H9 (cell line): ENCODE data around the gene NTRK3. TPM values are rescaled to one million over a fixed set of nuclear protein-coding genes. Genes with fewer than 3 reads are reported as not detected.

Source experiments
- DNase-seq: peaks from one replicate; pipeline ENCODE4 v3.0.0-alpha.2; 2017
- H2AFZ ChIP-seq: one replicate; pipeline ENCODE4 v1.6.1; 2013; ENCODE audit warnings: mild to moderate bottlenecking, low read length, control low read depth, moderate library complexity
- H2AK5ac ChIP-seq: 2 replicates; pipeline ENCODE4 v1.6.1; 2013; ENCODE audit warnings: low read length, control low read depth, mixed read lengths; ENCODE audit not compliant: insufficient read length
- H2BK120ac ChIP-seq: one replicate; pipeline ENCODE4 v1.6.1; 2013; ENCODE audit warnings: low read depth, mild to moderate bottlenecking, low read length, control low read depth, inconsistent platforms; ENCODE audit not compliant: poor library complexity, severe bottlenecking
- H2BK12ac ChIP-seq: 2 replicates; pipeline ENCODE4 v1.6.1; 2013; ENCODE audit warnings: low read length, control low read depth, mixed read lengths, low read depth; ENCODE audit not compliant: insufficient read length
- H2BK15ac ChIP-seq: 2 replicates; pipeline ENCODE4 v1.6.1; 2013; ENCODE audit warnings: low read depth, low read length, control low read depth
- H2BK20ac ChIP-seq: one replicate; pipeline ENCODE4 v1.6.1; 2013; ENCODE audit warnings: low read depth, mild to moderate bottlenecking, low read length, control low read depth, inconsistent platforms; ENCODE audit not compliant: poor library complexity, severe bottlenecking
- H2BK5ac ChIP-seq: 2 replicates; pipeline ENCODE4 v1.6.1; 2013; ENCODE audit warnings: low read length, control low read depth, mixed read lengths; ENCODE audit not compliant: insufficient read length
- H3K14ac ChIP-seq: 2 replicates; pipeline ENCODE4 v1.6.1; 2013; ENCODE audit warnings: low read length, control low read depth; ENCODE audit not compliant: insufficient read depth
- H3K18ac ChIP-seq: 2 replicates; pipeline ENCODE4 v1.6.1; 2013; ENCODE audit warnings: low read depth, mild to moderate bottlenecking, mixed read lengths, low read length, control low read depth; ENCODE audit not compliant: insufficient read length
- H3K23ac ChIP-seq: 2 replicates; pipeline ENCODE4 v1.6.1; 2013; ENCODE audit warnings: low read length, control low read depth, mixed read lengths, low read depth; ENCODE audit not compliant: insufficient read length
- H3K23me2 ChIP-seq: 2 replicates; pipeline ENCODE4 v1.6.1; 2013; ENCODE audit warnings: low read depth, mild to moderate bottlenecking, mixed read lengths, low read length, control low read depth; ENCODE audit not compliant: insufficient read length, poor library complexity, severe bottlenecking
- H3K27ac ChIP-seq: 2 replicates; pipeline ENCODE4 v1.5.1; 2013; ENCODE audit warnings: low read length, control low read depth, mixed read lengths, low read depth; ENCODE audit not compliant: insufficient read length
- H3K27me3 ChIP-seq: 2 replicates; pipeline ENCODE4 v1.6.1; 2013; ENCODE audit warnings: low read length, control low read depth, inconsistent platforms; ENCODE audit not compliant: insufficient read depth
- H3K4ac ChIP-seq: 2 replicates; pipeline ENCODE4 v1.6.1; 2013; ENCODE audit warnings: low read depth, mild to moderate bottlenecking, control low read depth, inconsistent platforms, low read length, moderate library complexity
- H3K4me1 ChIP-seq: 2 replicates; pipeline ENCODE4 v1.6.1; 2013; ENCODE audit warnings: low read length, control low read depth, inconsistent platforms; ENCODE audit not compliant: insufficient read depth
- H3K4me2 ChIP-seq: 2 replicates; pipeline ENCODE4 v1.6.1; 2013; ENCODE audit warnings: low read length, control low read depth, mixed read lengths; ENCODE audit not compliant: insufficient read length, insufficient read depth
- H3K56ac ChIP-seq: 2 replicates; pipeline ENCODE4 v1.6.1; 2013; ENCODE audit warnings: low read depth, mild to moderate bottlenecking, mixed read lengths, low read length, control low read depth; ENCODE audit not compliant: insufficient read length
- H3K79me1 ChIP-seq: 2 replicates; pipeline ENCODE4 v1.6.1; 2013; ENCODE audit warnings: low read depth, mild to moderate bottlenecking, moderate library complexity, low read length, control low read depth, inconsistent platforms; ENCODE audit not compliant: insufficient read depth, poor library complexity, severe bottlenecking
- H3K79me2 ChIP-seq: 2 replicates; pipeline ENCODE4 v1.6.1; 2013; ENCODE audit warnings: low read length, control low read depth, inconsistent platforms; ENCODE audit not compliant: insufficient read depth
- H3K9ac ChIP-seq: 2 replicates; pipeline ENCODE4 v1.6.1; 2013; ENCODE audit warnings: low read length, control low read depth, mixed read lengths; ENCODE audit not compliant: insufficient read length; ENCODE audit errors: extremely low read depth
- H3K9me3 ChIP-seq: one replicate; pipeline ENCODE4 v1.6.1; 2013; ENCODE audit warnings: low read depth, low read length, inconsistent platforms; ENCODE audit not compliant: control insufficient read depth
- H3T11ph ChIP-seq: one replicate; pipeline ENCODE4 v1.6.1; 2013; ENCODE audit warnings: mild to moderate bottlenecking, low read length, control low read depth, inconsistent platforms
- H4K20me1 ChIP-seq: one replicate; pipeline ENCODE4 v1.6.1; 2013; ENCODE audit not compliant: control insufficient read depth, insufficient read length, insufficient read depth
- H4K5ac ChIP-seq: 2 replicates; pipeline ENCODE4 v1.6.1; 2013; ENCODE audit warnings: low read depth, mild to moderate bottlenecking, mixed read lengths, low read length, control low read depth; ENCODE audit not compliant: insufficient read length
- H4K8ac ChIP-seq: replicated peaks from 2 replicates; pipeline ENCODE4 v1.6.1; 2013; ENCODE audit warnings: low read length, control low read depth, mixed read lengths, low read depth; ENCODE audit not compliant: insufficient read length
- H4K91ac ChIP-seq: 2 replicates; pipeline ENCODE4 v1.6.1; 2013; ENCODE audit warnings: low read depth, mild to moderate bottlenecking, moderate library complexity, mixed read lengths, low read length, control low read depth; ENCODE audit not compliant: insufficient read length
- H3K27ac Mint-ChIP-seq, 3 experiments: 2 replicates in 2 of 3; 3 replicates in 1 of 3; pipeline ENCODE4 v1.8.0; 2020 to 2021; ENCODE audit warnings: mixed read lengths in 3 of 3, mild to moderate bottlenecking in 1 of 3, moderate library complexity in 1 of 3
- H3K27me3 Mint-ChIP-seq: 2 replicates; pipeline ENCODE4 v1.8.0; 2021; ENCODE audit warnings: low read depth, mild to moderate bottlenecking, moderate library complexity, mixed read lengths
- H3K36me3 Mint-ChIP-seq, 3 experiments: 2 replicates in 2 of 3; 3 replicates in 1 of 3; pipeline ENCODE4 v1.8.0; 2020 to 2021; ENCODE audit warnings: low read depth in 3 of 3, mixed read lengths in 3 of 3; ENCODE audit not compliant: insufficient read depth in 1 of 3
- H3K4me1 Mint-ChIP-seq, 2 experiments: 2 replicates each; pipeline ENCODE4 v1.8.0; 2020; ENCODE audit warnings: mixed read lengths in 2 of 2
- H3K4me3 Mint-ChIP-seq, 2 experiments: 2 replicates in 1 of 2; 3 replicates in 1 of 2; pipeline ENCODE4 v1.8.0; 2020 to 2021; ENCODE audit warnings: mild to moderate bottlenecking in 2 of 2, mixed read lengths in 2 of 2, moderate library complexity in 1 of 2
- H3K9me3 Mint-ChIP-seq, 2 experiments: 2 replicates in 1 of 2; 3 replicates in 1 of 2; pipeline ENCODE4 v1.8.0; 2020; ENCODE audit warnings: mild to moderate bottlenecking in 2 of 2, mixed read lengths in 2 of 2, moderate library complexity in 1 of 2
- WGBS: extraction: QIAGEN DNeasy Blood & Tissue Kit; methylation state at CpG from one replicate; pipeline ENCODE4 v1.1.7; 2013; ENCODE audit warnings: missing lambda C conversion rate, low lambda C conversion rate, mixed read lengths; ENCODE audit not compliant: insufficient read length; ENCODE audit errors: extremely low coverage; 5-methylcytosine and 5-hydroxymethylcytosine counted together
- total RNA-seq: library from RNA; stranded (reverse); gene quantifications from 2 replicates; pipeline ENCODE4 v1.2.1, GENCODE V29; 2021
- TF ChIP-seq, protein P1 (sequence below): fragments of 200-600 bp; sonication (generic); conservative IDR thresholded peaks from 3 replicates; pipeline ENCODE4 v1.8.0; 2021; ENCODE audit warnings: antibody characterized with exemption, mild to moderate bottlenecking

The NTRK3 gene
- total RNA-seq, 1 experiment from 2014 or later, result 2.5 TPM

- Histone ChIP-seq H3K4me1 (no peaks in the 10 kb centered on the region; the same call in 1 of the 2 replicates), H3K27ac (no peak overlapping the region), H2BK15ac (no peak overlapping the region), H2BK20ac (no peak overlapping the region), H4K8ac (no peak overlapping the region), H2BK120ac (no peak overlapping the region), H2AK5ac (no peak overlapping the region), H4K20me1 (no peaks in the 10 kb centered on the region), H3K18ac (no peak overlapping the region), H3K56ac (no peak overlapping the region), H3K14ac (no peak overlapping the region; the same call in 1 of the 2 replicates), H3K27me3 (no peaks in the 10 kb centered on the region; the same call in 1 of the 2 replicates), H3K9me3 (no peaks in the 10 kb centered on the region), H2BK5ac (no peak overlapping the region), H4K5ac (no peak overlapping the region), H3T11ph (no peak overlapping the region), H3K23ac (no peak overlapping the region), H4K91ac (no peak overlapping the region), H3K79me2 (no peaks in the 10 kb centered on the region), H3K23me2 (peaks cover 11% of the 10 kb centered on the region), H2AFZ (no peak overlapping the region), H3K4me2 (no peak overlapping the region), H3K79me1 (no peaks in the 10 kb centered on the region), H3K4ac (no peak overlapping the region), H2BK12ac (no peak overlapping the region), H3K9ac (no peak overlapping the region)
- Mint-ChIP-seq H3K4me3 (no peak overlapping the region), H3K4me1 (peaks cover 10 to 15% of the 10 kb centered on the region in 2 experiments), H3K27ac (no peak overlapping the region; a peak in 1 of 7 replicates), H3K27me3 (peaks cover 98% of the 10 kb centered on the region), H3K9me3 (no peaks in the 10 kb centered on the region), H3K36me3 (no peaks in the 10 kb centered on the region)
- no CpG with 5 or more reads among the region's 5 CpGs for WGBS
- TF ChIP-seq, protein P1, sequence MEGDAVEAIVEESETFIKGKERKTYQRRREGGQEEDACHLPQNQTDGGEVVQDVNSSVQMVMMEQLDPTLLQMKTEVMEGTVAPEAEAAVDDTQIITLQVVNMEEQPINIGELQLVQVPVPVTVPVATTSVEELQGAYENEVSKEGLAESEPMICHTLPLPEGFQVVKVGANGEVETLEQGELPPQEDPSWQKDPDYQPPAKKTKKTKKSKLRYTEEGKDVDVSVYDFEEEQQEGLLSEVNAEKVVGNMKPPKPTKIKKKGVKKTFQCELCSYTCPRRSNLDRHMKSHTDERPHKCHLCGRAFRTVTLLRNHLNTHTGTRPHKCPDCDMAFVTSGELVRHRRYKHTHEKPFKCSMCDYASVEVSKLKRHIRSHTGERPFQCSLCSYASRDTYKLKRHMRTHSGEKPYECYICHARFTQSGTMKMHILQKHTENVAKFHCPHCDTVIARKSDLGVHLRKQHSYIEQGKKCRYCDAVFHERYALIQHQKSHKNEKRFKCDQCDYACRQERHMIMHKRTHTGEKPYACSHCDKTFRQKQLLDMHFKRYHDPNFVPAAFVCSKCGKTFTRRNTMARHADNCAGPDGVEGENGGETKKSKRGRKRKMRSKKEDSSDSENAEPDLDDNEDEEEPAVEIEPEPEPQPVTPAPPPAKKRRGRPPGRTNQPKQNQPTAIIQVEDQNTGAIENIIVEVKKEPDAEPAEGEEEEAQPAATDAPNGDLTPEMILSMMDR, result no peak
- peak; percentile 44 for DNase-seq
Observed at GRCh38 chr15:88262064-88262463, 5.5 kb upstream of the NTRK3 start.
